ENCODE data around the gene KCNQ4. TPM values are rescaled to one million over a fixed set of nuclear protein-coding genes. Genes with fewer than 3 reads are reported as not detected.

Gene KCNQ4
- total and polyA plus RNA-seq, 12 donors, result 1.0 to 3.4 (median 2.1) TPM

- intact Hi-C loops (cut with DNase I), result no loop called here
- H3K27ac ChIP-seq, result no peak overlapping the region
- DNase-seq (no peak), ATAC-seq (no peak)
- H3K4me1 ChIP-seq, result peaks cover 5 to 11% (median 7%) of the 10 kb centered on the region in 9 donors
- peaks cover 0 to 23% (median 8%) of the 10 kb centered on the region in 7 donors for H3K27me3 ChIP-seq
- no peaks in the 10 kb centered on the region for H3K9me3 ChIP-seq
- TF ChIP-seq, protein P1, sequence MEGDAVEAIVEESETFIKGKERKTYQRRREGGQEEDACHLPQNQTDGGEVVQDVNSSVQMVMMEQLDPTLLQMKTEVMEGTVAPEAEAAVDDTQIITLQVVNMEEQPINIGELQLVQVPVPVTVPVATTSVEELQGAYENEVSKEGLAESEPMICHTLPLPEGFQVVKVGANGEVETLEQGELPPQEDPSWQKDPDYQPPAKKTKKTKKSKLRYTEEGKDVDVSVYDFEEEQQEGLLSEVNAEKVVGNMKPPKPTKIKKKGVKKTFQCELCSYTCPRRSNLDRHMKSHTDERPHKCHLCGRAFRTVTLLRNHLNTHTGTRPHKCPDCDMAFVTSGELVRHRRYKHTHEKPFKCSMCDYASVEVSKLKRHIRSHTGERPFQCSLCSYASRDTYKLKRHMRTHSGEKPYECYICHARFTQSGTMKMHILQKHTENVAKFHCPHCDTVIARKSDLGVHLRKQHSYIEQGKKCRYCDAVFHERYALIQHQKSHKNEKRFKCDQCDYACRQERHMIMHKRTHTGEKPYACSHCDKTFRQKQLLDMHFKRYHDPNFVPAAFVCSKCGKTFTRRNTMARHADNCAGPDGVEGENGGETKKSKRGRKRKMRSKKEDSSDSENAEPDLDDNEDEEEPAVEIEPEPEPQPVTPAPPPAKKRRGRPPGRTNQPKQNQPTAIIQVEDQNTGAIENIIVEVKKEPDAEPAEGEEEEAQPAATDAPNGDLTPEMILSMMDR (IDR thresholded peaks at IDR 0.05), result no peak
- no peak overlapping the region for H3K4me3 ChIP-seq
- H3K36me3 ChIP-seq, result no peaks in the 10 kb centered on the region
- 77 to 86% methylated on average over 9 of the region's 9 CpGs for WGBS, 2 donors
Measured at GRCh38 chr1:40815420-40815819, 31.8 kb downstream of the KCNQ4 start.

- Histone ChIP-seq H3K9me3 (no peaks in the 10 kb centered on the region), H3K4me3 (peak overlapping the region in 7 of 10 donors; percentile 27 to 57 (median 48)), H3K27me3 (peaks cover 0 to 23% (median 8%) of the 10 kb centered on the region in 7 donors), H3K36me3 (no peaks in the 10 kb centered on the region), H3K27ac (no peak overlapping the region), H3K4me1 (peaks cover 5 to 11% (median 7%) of the 10 kb centered on the region in 9 donors)
- DNase-seq (no peak), ATAC-seq (peak in 1 of 8 donors; percentile 12)
- TF ChIP-seq, protein P1 (IDR thresholded peaks at IDR 0.05), result no peak
- intact Hi-C loops (cut with DNase I), result no loop called here
- 42 to 46% methylated on average over 19 of the region's 19 CpGs for WGBS, 2 donors
Measured at GRCh38 chr1:40817791-40818263, 34.2 kb downstream of the KCNQ4 start.

- Histone ChIP-seq H3K27me3 (peaks cover 0 to 23% (median 8%) of the 10 kb centered on the region in 7 donors), H3K9me3 (no peaks in the 10 kb centered on the region), H3K27ac (no peak overlapping the region), H3K4me3 (peak overlapping the region; percentile 14 to 57 (median 44)), H3K36me3 (no peaks in the 10 kb centered on the region), H3K4me1 (peaks cover 5 to 11% (median 7%) of the 10 kb centered on the region in 9 donors)
- 4 to 9% methylated on average over 58 to 59 of the region's 59 CpGs for WGBS, 2 donors
- TF ChIP-seq, protein P1 (IDR thresholded peaks at IDR 0.05), result no peak
- ATAC-seq (peak; percentile 57 to 81 (median 75)), DNase-seq (peak; percentile 58 to 63)
- intact Hi-C loops (cut with DNase I), result no loop called here
Measured at GRCh38 chr1:40818264-40818961, 34.8 kb downstream of the KCNQ4 start.

GRCh38 chr1:40819101-40819500 is 35.5 kb downstream of the KCNQ4 start:
- TF ChIP-seq, protein P1 (IDR thresholded peaks at IDR 0.05), result no peak
- DNase-seq, result no peak
- Histone ChIP-seq H3K27ac (no peak overlapping the region), H3K27me3 (peaks cover 0 to 23% (median 8%) of the 10 kb centered on the region in 7 donors), H3K4me3 (peak overlapping the region in 2 of 10 donors; percentile 42 to 51), H3K9me3 (no peaks in the 10 kb centered on the region), H3K36me3 (no peaks in the 10 kb centered on the region), H3K4me1 (peaks cover 5 to 11% (median 7%) of the 10 kb centered on the region in 9 donors)
- WGBS, 2 donors, result 47 to 56% methylated on average over 26 of the region's 26 CpGs
- intact Hi-C loops (cut with DNase I), result no loop called here
- no peak for ATAC-seq
